GM23338 (cell line): ENCODE results near the gene C16orf78. TPM values are rescaled to one million over a fixed set of nuclear protein-coding genes. Genes with fewer than 3 reads are reported as not detected.

Experiments used
- ATAC-seq: fragments of 200-7000 bp; cut with Tn5 transposase; 3 replicates; pipeline ENCODE4 v1.9.1; 2020
- DNase-seq: peaks from one replicate; pipeline ENCODE4 v3.0.0-alpha.2; 2015; ENCODE audit warnings: low spot score
- H2AFZ ChIP-seq: fragments of 200-600 bp; sonication (generic); 2 replicates; pipeline ENCODE4 v1.8.0; 2016; ENCODE audit warnings: antibody characterized with exemption, mild to moderate bottlenecking, moderate library complexity
- H3F3A ChIP-seq: fragments of 200-600 bp; sonication (generic); replicated peaks from 2 replicates; pipeline ENCODE4 v1.8.0; 2017; ENCODE audit warnings: antibody characterized with exemption, mixed run types, low read depth
- H3K27ac ChIP-seq: fragments of 200-600 bp; sonication (generic); 2 replicates; pipeline ENCODE4 v1.6.1; 2016; ENCODE audit warnings: low read depth
- H3K27me3 ChIP-seq: fragments of 200-600 bp; sonication (generic); 2 replicates; pipeline ENCODE4 v1.8.0; 2016; ENCODE audit warnings: mild to moderate bottlenecking, mixed run types, moderate library complexity; ENCODE audit not compliant: insufficient read depth
- H3K36me3 ChIP-seq: fragments of 200-600 bp; sonication (generic); 2 replicates; pipeline ENCODE4 v1.8.0; 2016; ENCODE audit warnings: mild to moderate bottlenecking; ENCODE audit not compliant: insufficient read depth
- H3K4me1 ChIP-seq: fragments of 200-600 bp; sonication (generic); 2 replicates; pipeline ENCODE4 v1.8.0; 2016; ENCODE audit warnings: mild to moderate bottlenecking, moderate library complexity; ENCODE audit not compliant: insufficient read depth
- H3K4me2 ChIP-seq: fragments of 200-600 bp; sonication (generic); 2 replicates; pipeline ENCODE4 v1.7.1; 2017; ENCODE audit warnings: mixed run types
- H3K4me3 ChIP-seq: fragments of 200-600 bp; sonication (generic); 2 replicates; pipeline ENCODE4 v1.6.1; 2016; ENCODE audit warnings: mixed run types
- H3K79me2 ChIP-seq: fragments of 200-600 bp; sonication (generic); replicated peaks from 2 replicates; pipeline ENCODE4 v1.8.0; 2017; ENCODE audit warnings: mild to moderate bottlenecking; ENCODE audit not compliant: insufficient read depth
- H3K9me2 ChIP-seq: fragments of 200-600 bp; sonication (generic); 2 replicates; pipeline ENCODE4 v1.8.0; 2017; ENCODE audit not compliant: insufficient read depth
- H4K20me1 ChIP-seq: fragments of 200-600 bp; sonication (generic); replicated peaks from 2 replicates; pipeline ENCODE4 v1.8.0; 2017; ENCODE audit warnings: mild to moderate bottlenecking; ENCODE audit not compliant: insufficient read depth
- H3K27ac Mint-ChIP-seq: 2 replicates; pipeline ENCODE4 v1.8.0; 2020; ENCODE audit warnings: inconsistent platforms, mild to moderate bottlenecking, moderate library complexity, mixed read lengths
- H3K27me3 Mint-ChIP-seq: 3 replicates; pipeline ENCODE4 v1.8.0; 2022; ENCODE audit warnings: low read depth, mild to moderate bottlenecking, moderate library complexity, mixed read lengths, inconsistent platforms; ENCODE audit not compliant: insufficient read depth, poor library complexity
- H3K36me3 Mint-ChIP-seq: 3 replicates; pipeline ENCODE4 v1.8.0; 2021; ENCODE audit warnings: low read depth, mild to moderate bottlenecking, inconsistent platforms, moderate library complexity, mixed read lengths
- H3K4me1 Mint-ChIP-seq: 3 replicates; pipeline ENCODE4 v1.8.0; 2020; ENCODE audit warnings: mild to moderate bottlenecking, inconsistent platforms, mixed read lengths
- H3K4me3 Mint-ChIP-seq: 3 replicates; pipeline ENCODE4 v1.8.0; 2021; ENCODE audit warnings: moderate library complexity, mild to moderate bottlenecking, inconsistent platforms, mixed read lengths
- H3K9me3 Mint-ChIP-seq: 3 replicates; pipeline ENCODE4 v1.8.0; 2020; ENCODE audit warnings: moderate library complexity, mild to moderate bottlenecking, inconsistent platforms, mixed read lengths
- polyA plus RNA-seq: library from polyadenylated mRNA; unstranded; fragments of >200 nt; fragmentation: Nextera tagmentation; extraction: Ambion mirVana; gene quantifications from 2 replicates; pipeline ENCODE4 v1.2.1, GENCODE V29; 2016
- total RNA-seq: library from RNA; depleted of rRNA; stranded (reverse); fragments of >200 nt; shearing (Covaris generic); gene quantifications from 2 replicates; pipeline ENCODE4 v1.2.3, GENCODE V29; 2014; rRNA removed
- TF ChIP-seq, protein P1 (sequence below): IDR thresholded peaks from 2 replicates; pipeline ENCODE4 v1.6.1; 2016; ENCODE audit warnings: antibody characterized with exemption

Gene C16orf78
- total and polyA plus RNA-seq, 2 experiments from 2014 or later, result not detected

DNA sequence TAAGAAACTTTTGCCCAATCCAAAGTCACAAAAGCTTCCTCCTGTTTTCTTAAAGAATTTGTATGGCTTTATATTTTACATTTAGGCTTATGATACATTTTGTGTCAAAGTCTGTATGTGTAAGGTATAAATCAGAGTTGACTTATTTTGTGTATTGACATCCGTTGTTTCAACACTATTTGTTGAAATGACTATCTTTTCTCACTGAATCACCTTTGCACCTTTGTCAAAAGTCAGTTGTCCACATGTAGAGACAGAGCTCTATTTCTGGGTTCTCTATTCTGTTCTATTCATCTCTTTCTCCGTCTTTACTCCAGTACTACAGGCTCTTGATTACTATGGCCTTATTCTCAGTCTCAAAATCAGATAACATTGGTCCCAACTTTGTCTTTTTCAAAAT is 73.2 kb downstream of the C16orf78 start:
- Histone ChIP-seq H3K4me1 (peaks cover 21% of the 10 kb centered on the region), H3K4me2 (no peak overlapping the region), H3K36me3 (no peaks in the 10 kb centered on the region), H3K9me2 (no peaks in the 10 kb centered on the region), H4K20me1 (no peaks in the 10 kb centered on the region), H3K27me3 (no peaks in the 10 kb centered on the region), H3F3A (no peaks in the 10 kb centered on the region), H3K4me3 (no peak overlapping the region), H3K27ac (no peak overlapping the region), H2AFZ (no peak overlapping the region), H3K79me2 (no peaks in the 10 kb centered on the region)
- DNase-seq, result no peak
- no peak for ATAC-seq
- Mint-ChIP-seq H3K36me3 (no peaks in the 10 kb centered on the region), H3K27ac (no peak overlapping the region), H3K4me1 (peaks cover 42% of the 10 kb centered on the region), H3K4me3 (no peak overlapping the region), H3K9me3 (no peaks in the 10 kb centered on the region), H3K27me3 (peaks cover 10% of the 10 kb centered on the region)
- TF ChIP-seq, protein P1, sequence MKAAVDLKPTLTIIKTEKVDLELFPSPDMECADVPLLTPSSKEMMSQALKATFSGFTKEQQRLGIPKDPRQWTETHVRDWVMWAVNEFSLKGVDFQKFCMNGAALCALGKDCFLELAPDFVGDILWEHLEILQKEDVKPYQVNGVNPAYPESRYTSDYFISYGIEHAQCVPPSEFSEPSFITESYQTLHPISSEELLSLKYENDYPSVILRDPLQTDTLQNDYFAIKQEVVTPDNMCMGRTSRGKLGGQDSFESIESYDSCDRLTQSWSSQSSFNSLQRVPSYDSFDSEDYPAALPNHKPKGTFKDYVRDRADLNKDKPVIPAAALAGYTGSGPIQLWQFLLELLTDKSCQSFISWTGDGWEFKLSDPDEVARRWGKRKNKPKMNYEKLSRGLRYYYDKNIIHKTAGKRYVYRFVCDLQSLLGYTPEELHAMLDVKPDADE, result no peak

Other genes starting within 250 kb of the C16orf78 start
- gene CBLN1, start 92.0 kb upstream of the C16orf78 start, total RNA-seq, result 6.4 and 13.4 TPM in 2 replicates
- 1.2 and 2.1 TPM in 2 replicates for gene CBLN1, start 92.0 kb upstream of the C16orf78 start, polyA plus RNA-seq